Stimulated activated CD8-positive, alpha-beta memory T cell treated with anti-CD3 and anti-CD28 coated beads, Interleukin-12 subunit alpha, Interleukin-12 subunit beta, amount 100 ng/mL, for 4 hours (primary cell): Measurements from ENCODE around the gene CBLN3.
"Not testable (repeated sequence)": the region's sequence is repeated elsewhere in the genome, so short reads cannot be mapped to it uniquely, and the experiment has no call there.

Experiments used
- DNase-seq: peaks from one replicate; pipeline ENCODE4 v3.0.0-alpha.2; 2020; ENCODE audit warnings: low read depth

The CBLN3 gene

DNA sequence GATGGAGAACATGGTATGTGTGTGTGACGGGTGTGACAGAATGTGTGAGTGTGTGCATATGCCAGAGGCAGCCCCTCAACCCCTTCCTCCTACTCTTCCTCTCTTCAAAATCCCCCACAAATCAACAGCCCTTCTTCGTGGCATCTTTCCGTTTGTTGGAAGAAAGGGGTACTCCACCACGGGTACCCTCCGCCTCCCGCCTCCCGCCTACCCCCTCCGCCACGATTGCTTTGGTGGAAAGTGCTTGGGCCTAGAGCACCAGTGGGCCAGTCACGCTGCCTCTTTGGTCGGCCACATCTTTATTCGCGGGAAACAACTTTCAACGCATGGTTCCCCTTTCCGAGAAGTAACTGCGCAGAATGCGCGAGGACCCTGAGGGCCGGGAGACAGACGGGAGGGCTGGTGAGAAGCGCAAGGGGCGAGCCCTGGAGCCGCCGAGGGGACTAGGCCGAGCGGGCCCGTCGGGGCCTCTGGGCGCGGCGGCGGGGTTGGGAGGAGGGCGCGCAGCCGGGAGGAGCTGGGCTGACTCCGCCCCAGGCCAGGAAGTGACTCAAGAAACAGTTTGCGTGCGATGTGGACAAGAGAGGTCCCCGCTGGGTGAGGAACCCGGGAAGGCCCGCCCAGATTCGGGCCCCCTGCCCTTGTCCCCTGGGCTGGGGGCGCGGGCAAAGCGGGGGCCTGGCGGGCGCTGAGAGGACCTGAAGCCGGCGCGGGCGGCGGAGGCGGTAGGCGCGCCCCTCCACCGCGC, at the start of gene CBLN3, which contains the start of gene KHNYN:
TSS of gene CBLN3 (minus strand) at position 274 of the 748 bp plus-strand sequence. CDS start 614 bp downstream, outside the sequence.
TSS of gene KHNYN (plus strand) at position 560 of the 748 bp plus-strand sequence. CDS start 777 bp downstream, outside the sequence.
- peak; percentile 75 for DNase-seq

DNA sequence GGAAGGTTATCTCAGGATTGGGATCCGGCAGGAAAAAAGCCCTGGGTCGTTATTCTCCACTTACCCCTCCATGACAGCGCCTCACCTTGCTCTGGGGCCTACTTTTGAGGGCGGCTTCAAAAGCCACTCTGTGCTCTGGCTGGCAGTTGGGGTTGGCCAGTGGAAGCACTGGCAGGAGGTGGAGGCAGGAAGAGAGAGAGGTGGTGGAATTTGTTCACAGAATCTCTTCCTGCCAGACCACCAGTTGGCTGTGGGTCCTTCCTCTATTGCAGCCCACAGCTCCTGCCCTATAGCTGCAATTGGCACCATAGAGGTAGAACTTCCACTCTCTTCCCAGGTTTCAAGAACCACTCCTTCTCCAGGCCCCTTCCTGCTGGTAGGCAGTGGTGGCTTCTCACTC, 45.8 kb upstream of the CBLN3 start:
- no peak for DNase-seq

DNA sequence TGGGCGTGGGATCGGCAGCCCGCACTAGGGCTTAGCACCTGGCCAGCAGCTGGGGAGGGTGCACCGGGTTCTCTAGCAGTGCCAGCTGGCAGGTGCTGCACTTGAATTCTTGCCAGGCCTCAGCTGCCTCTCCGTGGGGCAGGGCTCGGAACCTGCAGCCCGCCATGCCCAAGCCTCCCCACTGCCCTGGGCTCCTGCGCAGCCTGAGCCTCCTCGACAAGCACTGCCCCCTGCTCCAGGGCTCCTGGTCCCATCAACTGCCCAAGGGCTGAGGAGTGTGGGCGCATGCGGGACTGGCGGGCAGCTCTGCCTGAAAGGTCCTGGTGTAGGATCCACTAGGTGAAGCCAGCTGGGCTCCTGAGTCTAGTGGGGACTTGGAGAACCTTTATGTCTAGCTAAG, 43.7 kb upstream of the CBLN3 start:
- no peak for DNase-seq

- not testable (repeated sequence) for DNase-seq
These were observed 41.0 kb upstream of the CBLN3 start for GRCh38 chr14:24470450-24470849.

DNA sequence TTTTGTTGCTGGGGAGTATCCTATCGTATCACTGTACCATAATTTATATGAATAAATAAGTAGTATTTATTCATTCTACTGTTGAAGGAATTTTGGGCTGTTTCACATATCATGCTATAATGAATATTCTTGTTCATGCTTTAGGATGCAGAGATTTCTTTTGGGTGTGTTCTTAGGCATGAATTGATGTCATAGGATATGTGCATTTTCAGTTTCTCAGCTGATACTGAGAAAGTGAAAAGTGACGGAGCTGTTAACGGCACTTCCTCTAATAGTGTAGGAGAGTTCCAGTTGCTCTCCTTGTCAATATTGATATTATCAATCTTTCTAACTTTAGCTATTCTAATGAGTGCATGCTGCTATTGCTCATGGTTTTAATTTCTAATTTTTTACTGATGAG, 36.3 kb upstream of the CBLN3 start:
- DNase-seq, result no peak

DNA sequence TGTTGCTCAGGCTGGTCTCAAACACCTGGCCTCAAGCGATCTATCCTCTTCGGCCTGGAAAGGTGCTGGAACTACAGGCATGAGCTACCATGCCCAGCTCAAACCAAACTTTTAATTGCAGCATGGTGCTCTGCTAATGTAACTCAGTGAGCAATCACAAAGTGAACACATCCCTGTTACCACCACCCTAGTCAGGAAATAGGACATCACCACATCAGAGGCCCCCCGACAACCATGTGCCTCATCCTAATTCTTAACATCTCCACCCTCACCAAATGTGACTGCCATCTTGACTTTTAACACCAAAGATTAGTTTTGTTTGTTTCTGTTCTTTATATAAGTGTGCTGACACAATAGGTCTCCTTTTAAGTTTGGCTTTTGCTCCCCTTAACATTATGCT, 35.9 kb upstream of the CBLN3 start:
- DNase-seq, result no peak

DNA sequence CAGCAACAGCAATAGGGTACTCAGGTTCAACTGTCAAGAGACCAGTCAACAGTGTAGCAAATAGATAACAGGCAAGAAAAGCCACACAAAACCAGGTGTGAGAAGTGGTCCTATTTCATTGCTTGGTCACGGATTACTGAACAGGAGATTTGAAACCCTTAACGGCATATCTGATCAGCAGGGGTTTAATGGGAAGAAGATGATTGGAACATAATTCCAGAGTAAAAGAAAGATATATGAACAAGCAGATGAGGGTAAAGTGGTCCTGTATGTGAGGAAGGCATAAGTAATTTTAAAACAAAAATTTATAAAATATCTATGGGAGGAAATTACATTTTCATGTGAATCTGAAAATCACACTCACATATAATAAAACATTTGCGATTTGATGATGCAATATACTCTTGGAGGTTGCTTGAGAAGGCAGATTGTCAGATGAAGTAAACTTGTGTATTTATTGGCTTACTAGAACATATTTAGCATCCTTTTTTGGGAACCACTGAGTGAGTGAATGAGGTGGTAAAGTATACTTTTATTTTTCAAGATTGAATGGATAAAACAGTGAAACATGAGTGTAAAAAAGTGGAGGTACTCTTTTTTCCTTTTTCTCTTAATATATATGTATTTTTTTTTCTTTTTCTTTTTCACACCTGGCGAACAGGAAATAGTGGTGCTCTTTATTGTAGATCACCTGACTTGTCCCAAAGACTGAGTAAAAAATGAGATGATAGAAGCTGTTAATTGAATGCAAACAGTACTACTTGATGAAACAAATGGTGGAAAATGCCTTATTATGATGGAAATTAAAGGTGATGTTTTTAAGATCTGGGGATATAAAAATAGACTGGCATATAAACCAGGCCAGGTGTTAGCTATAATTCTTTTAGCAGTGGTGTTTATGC, 34.7 kb upstream of the CBLN3 start:
- DNase-seq, result no peak

DNA sequence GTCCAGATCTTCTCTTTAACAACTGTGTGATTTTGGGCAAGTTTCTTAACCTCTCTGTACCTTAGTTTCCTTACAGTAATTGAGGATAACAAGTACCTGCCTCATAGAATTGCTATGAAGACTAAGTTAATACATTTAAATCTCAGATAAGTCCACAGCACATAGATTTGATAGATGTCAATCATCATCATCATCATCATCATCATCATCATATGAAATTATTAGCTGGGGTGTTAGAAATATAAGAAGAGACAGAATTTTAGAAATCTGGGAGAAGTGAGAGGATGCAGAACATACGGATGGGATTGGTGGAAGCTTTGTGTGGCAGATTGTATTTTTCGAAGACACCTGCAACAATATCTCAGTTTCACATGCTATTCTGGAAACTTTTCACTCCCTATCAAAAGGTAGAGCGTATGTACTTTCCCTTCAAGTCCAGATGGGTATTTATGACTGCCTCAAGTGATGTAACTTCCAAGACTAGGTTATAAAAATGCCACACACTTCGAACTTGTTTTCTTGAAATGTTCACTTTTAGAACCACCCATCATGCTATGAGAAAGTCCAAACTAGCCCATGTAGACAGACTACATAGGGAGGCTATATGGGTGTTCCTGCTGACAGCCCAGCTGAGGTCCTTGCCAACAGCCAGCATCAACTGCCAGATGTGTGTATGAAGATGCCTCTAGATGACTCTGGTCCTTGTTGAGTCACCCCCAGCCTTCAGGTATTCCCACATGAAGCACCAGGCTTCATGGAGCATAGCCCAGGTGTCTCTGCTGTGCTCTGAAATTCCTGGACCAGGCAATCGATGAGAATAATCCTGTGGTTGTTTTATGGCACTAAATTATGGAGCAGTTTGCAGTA, 33.8 kb upstream of the CBLN3 start:
- DNase-seq, result no peak

GRCh38 chr14:24461336-24461735, 31.9 kb upstream of the CBLN3 start:
- no peak for DNase-seq

- no peak for DNase-seq
These were observed 29.9 kb upstream of the CBLN3 start for GRCh38 chr14:24459331-24459730.

GRCh38 chr14:24458736-24459135, 29.3 kb upstream of the CBLN3 start:
- no peak for DNase-seq

DNA sequence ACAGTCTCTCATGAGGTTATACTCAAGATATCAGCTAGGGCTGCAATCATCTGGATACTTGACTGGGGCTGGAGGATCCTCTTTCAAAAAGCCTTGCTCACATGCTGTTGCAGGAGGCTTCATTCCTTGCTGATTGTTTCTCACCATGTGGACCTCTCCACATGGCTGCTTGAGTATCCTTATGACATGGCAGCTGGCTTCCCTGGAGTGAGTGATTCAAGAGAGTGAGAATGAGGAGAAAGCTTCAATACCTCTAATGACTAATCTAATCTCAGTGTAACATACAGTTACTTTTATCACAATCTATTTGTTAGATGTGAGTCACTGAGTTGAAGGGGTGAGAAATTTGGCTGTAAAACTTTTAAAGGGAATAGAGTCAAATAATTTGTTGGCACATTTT, 27.5 kb upstream of the CBLN3 start:
- no peak for DNase-seq

- DNase-seq, result not testable (repeated sequence)
These were observed 21.4 kb upstream of the CBLN3 start for GRCh38 chr14:24450828-24451227.

DNA sequence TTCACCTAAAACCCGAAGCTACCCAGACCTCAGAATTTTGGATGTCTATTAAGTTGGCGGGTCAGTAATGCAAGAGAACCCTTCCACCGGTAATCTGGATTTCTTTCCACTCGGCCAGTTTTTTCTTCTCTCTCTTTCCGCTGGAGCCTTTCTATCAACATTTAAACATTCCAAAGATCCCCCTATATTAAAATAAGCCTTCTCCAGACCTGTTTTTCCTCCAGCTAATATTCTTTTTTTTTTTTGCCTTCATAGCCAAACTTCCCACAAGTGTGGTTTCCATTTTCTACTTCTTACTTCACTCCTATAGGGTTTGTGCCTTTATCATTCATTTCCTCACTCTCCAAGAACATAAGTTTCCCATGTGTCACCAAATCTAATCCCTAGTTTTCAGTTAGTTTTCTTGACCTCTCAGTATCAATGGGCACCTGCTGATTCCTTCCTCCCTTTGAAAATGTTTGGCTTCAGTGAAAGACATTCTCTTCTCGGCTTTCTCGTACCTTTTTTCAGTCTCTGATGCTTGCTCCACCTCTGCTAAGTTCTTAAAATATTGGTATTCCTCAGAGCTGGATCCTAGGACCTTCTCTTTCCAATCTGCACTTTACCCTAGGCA, 13.7 kb upstream of the CBLN3 start:
- no peak for DNase-seq

GRCh38 chr14:24442240-24443052, 13.0 kb upstream of the CBLN3 start, which contains the start of gene SDR39U1:
Gene SDR39U1, minus strand, starts transcription at chr14:24442776. Its CDS starts 7 bp downstream, at chr14:24442769.
- DNase-seq, result peak; percentile 90

GRCh38 chr14:24441904-24442239, 12.4 kb upstream of the CBLN3 start:
- DNase-seq, result no peak

GRCh38 chr14:24441485-24441884, 12.0 kb upstream of the CBLN3 start:
- DNase-seq, result no peak

DNA sequence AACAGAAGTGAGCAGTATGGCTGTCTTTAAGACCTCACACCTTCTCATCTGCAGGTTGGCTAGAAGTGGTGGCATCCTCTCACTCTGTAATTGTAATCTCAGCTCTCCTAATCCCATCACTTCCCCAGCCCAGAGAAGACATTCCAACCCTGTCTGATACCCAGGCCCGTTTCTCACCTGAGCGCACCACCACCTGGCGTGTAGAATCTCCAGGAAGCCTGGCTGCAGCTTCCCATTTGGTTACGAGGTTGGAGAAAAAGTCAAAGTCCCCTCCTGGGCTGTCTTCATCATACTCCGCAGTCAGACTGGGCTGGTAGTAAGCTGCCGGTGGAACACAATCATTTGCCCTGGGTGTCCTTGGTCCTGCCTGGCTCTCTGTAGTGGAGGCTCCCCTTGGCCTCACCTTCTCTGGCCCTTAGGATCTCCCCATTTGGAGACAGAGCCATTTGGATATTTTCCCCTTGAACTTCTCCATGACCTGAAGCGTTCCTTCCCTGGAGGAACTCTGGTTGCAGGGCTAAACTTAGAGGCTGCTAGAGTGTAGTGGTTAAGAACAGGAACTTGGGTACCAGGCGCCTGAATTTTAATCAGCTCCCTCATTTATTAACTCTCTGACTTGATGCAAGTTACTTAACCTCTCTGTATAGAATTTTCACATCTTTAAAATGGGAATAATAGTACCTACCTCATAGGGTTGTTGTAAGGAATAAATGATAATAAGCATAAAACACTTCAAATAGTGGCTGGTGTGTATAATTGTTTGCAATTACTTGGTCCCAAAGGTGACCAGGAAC, 11.3 kb upstream of the CBLN3 start:
- no peak for DNase-seq

DNA sequence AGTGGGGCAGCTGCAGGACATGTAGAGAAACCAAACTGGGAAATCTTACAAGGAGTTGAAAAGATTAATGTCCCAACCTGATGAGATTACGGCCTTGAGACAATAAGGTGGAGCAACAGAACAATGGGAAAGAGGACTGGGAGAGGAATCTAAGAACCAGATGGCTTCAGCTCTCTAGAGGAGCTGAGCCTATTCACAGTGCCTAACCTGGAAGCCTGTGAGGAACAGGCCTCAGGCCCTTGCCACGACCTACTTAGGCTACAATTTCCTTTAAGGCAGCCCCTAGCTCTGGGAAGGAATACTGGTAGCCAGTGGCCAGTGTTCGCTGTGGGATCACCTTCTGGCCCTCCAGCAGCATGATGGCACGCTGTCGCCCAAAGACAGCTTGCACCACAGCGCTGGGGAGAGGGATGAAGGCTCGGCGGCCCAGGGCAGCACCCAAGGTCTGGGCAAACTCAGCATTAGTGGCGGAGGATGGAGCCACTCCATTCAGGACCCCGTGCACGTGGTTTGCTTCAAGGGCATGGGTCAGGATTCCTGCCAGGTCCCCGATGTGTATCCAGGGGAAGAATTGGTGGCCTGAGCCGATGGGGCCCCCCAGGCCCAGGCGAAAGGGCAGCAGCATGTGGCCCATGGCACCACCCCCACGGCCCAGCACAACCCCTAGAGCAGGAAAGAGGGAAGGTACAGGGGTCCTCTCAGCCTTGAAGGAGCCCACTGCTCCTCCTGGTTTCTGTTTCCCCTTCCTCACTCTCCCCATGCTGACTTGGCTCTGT, 10.6 kb upstream of the CBLN3 start:
- DNase-seq, result no peak
